Esophagus muscularis mucosa (tissue), 4 donors: ENCODE results near the gene ANKRD44. TPM values are rescaled to one million over a fixed set of nuclear protein-coding genes. Genes with fewer than 3 reads are reported as not detected.
"Not testable (repeated sequence)": the region's sequence is repeated elsewhere in the genome, so short reads cannot be mapped to it uniquely, and the experiment has no call there.

ENCODE experiments used
- DNase-seq: peaks from one replicate; pipeline ENCODE4 v3.0.0-alpha.2; 2017; ENCODE audit errors: extremely low spot score
- H3K27ac ChIP-seq, 4 donors: fragments of 200-600 bp; sonication (generic); replicated peaks in 1 of 4; 1 replicate in 3 of 4; 2 replicates in 1 of 4; pipeline ENCODE4 v1.5.1; 2016 to 2019; ENCODE audit warnings: mild to moderate bottlenecking in 1 of 4
- H3K27me3 ChIP-seq, 4 donors: fragments of 200-600 bp; sonication (generic); one replicate each; pipeline versions ENCODE4 v1.5.1 to v1.6.0; 2016 to 2019
- H3K36me3 ChIP-seq, 4 donors: fragments of 200-600 bp; sonication (generic); one replicate each; pipeline ENCODE4 v1.5.1; 2016 to 2019
- H3K4me1 ChIP-seq, 4 donors: fragments of 200-600 bp; sonication (generic); one replicate each; pipeline ENCODE4 v1.5.1; 2016 to 2019
- H3K4me3 ChIP-seq, 4 donors: fragments of 200-600 bp; sonication (generic); 1 replicate in 2 of 4; 2 replicates in 2 of 4; pipeline ENCODE4 v1.5.1; 2016 to 2019; ENCODE audit warnings: mild to moderate bottlenecking in 4 of 4, moderate library complexity in 1 of 4
- H3K9me3 ChIP-seq, 4 donors: fragments of 200-600 bp; sonication (generic); 1 replicate in 3 of 4; 2 replicates in 1 of 4; pipeline ENCODE4 v1.5.1; 2016 to 2019
- EP300 ChIP-seq: sonication (generic); formaldehyde crosslinking; IDR thresholded peaks from one replicate; pipeline ENCODE4 v1.6.1; 2017; ENCODE audit warnings: antibody characterized with exemption
- POLR2A ChIP-seq: fragments of 450-650 bp; IDR thresholded peaks from one replicate; pipeline ENCODE4 v1.6.1; 2017; ENCODE audit warnings: antibody characterized with exemption, moderate library complexity, mild to moderate bottlenecking, low read depth
- POLR2AphosphoS5 ChIP-seq, 2 donors: sonication (generic); formaldehyde crosslinking; IDR thresholded peaks; one replicate each; pipeline ENCODE4 v1.6.1; 2017; ENCODE audit warnings: antibody characterized with exemption in 2 of 2
- WGBS: methylation state at CpG from one replicate; pipeline ENCODE4 v1.1.5; 2018; 5-methylcytosine and 5-hydroxymethylcytosine counted together
- intact Hi-C: fragments of 100-400 bp; cut with DNase I; formaldehyde crosslinking; loops from one replicate; pipeline ENCODE4 v1.15.1; 2023
- total RNA-seq, 4 donors: library from RNA; depleted of rRNA; stranded (reverse); fragments of >200 nt; gene quantifications; one replicate each; pipeline versions ENCODE4 v1.1.0 to v1.2.1, GENCODE V29; 2016
- TF ChIP-seq, protein P1 (sequence below), 3 experiments: fragments of 200-600 bp in 2 of 3; fragments of 450-650 bp in 1 of 3; sonication (generic) in 2 of 3; IDR thresholded peaks; one replicate each; pipeline ENCODE4 v1.5.1; 2017 to 2019; ENCODE audit warnings: antibody characterized with exemption in 3 of 3, mild to moderate bottlenecking in 2 of 3, moderate library complexity in 1 of 3

ANKRD44 gene
- total RNA-seq, 4 donors from 2014 or later, result 41.4 to 76.6 (median 48.1) TPM

DNA sequence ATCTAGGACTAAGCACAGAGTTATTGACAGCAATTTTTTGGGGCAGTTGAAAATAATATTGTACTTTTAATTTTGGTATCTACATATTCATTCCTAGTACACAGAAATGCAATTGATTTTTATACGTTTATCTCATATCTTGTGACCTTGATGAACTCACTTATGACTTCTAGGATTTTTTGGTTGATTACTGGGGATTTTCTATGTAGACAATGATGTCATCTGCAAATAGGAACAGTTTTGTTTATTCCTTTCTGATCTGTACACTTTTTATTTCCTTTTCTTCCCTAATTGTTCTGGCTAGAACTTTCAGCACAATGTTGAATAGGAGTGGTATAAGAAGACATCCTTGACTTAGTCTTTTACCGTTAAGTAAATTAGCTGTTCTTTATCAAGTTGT, 240.6 kb downstream of the ANKRD44 start:
- no peak overlapping the region for H3K4me3 ChIP-seq
- TF ChIP-seq, protein P1, sequence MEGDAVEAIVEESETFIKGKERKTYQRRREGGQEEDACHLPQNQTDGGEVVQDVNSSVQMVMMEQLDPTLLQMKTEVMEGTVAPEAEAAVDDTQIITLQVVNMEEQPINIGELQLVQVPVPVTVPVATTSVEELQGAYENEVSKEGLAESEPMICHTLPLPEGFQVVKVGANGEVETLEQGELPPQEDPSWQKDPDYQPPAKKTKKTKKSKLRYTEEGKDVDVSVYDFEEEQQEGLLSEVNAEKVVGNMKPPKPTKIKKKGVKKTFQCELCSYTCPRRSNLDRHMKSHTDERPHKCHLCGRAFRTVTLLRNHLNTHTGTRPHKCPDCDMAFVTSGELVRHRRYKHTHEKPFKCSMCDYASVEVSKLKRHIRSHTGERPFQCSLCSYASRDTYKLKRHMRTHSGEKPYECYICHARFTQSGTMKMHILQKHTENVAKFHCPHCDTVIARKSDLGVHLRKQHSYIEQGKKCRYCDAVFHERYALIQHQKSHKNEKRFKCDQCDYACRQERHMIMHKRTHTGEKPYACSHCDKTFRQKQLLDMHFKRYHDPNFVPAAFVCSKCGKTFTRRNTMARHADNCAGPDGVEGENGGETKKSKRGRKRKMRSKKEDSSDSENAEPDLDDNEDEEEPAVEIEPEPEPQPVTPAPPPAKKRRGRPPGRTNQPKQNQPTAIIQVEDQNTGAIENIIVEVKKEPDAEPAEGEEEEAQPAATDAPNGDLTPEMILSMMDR (IDR thresholded peaks at IDR 0.05), result no peak
- TF ChIP-seq POLR2AphosphoS5 (IDR thresholded peaks at IDR 0.05) (no peak), EP300 (no peak), POLR2A (no peak)
- H3K27ac ChIP-seq, result no peak overlapping the region
- WGBS, result 87% methylated on average over 2 of the region's 2 CpGs
- DNase-seq, result no peak
- peaks cover 0 to 17% (median 13%) of the 10 kb centered on the region in 4 donors for H3K4me1 ChIP-seq
- H3K36me3 ChIP-seq, result peaks cover 0 to 6% (median 0%) of the 10 kb centered on the region in 4 donors
- no peaks in the 10 kb centered on the region for H3K9me3 ChIP-seq
- intact Hi-C loops, result no loop called here
- H3K27me3 ChIP-seq, result no peaks in the 10 kb centered on the region

DNA sequence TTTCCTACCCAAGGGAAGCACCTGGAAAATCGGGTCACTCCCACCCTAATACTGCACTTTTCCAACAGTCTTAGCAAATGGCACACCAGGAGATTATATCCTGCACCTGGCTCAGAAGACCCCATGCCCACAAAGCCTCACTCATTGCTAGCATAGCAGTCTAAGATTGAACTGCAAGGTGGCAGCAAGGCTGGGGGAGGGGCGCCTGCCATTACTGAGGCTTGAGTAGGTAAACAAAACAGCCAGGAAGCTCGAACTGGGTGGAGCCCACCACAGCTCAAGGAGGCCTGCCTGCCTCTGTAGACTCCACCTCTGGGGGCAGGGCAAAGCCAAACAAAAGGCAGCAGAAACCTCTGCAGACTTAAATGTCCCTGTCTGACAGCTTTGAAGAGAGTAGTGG, 248.0 kb downstream of the ANKRD44 start:
- H3K27ac ChIP-seq, intact Hi-C loops, H3K4me3 ChIP-seq, H3K4me1 ChIP-seq, DNase-seq, H3K9me3 ChIP-seq, H3K27me3 ChIP-seq: not testable (repeated sequence)
- WGBS, result 78% methylated on average over 3 of the region's 3 CpGs
- peaks cover 0 to 21% (median 5%) of the 10 kb centered on the region in 4 donors for H3K36me3 ChIP-seq

DNA sequence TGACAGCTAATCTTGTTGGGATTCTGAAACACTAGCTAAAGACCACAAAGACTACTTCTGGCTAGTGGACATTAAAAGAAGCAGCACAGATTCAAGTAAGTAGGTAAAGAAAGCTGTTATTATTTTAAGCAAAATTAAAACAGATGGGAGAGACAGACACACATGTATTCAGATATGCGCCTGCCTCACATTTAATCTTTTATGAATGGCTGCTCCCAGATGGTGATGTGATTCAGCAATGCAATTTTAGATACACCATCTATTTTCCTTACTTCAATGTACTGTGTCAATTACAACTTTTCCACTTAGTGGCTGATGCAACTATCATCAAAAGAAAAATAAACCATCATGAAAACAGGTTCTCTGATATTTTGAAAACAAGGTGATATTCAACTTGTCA, 251.1 kb downstream of the ANKRD44 start:
- TF ChIP-seq POLR2AphosphoS5 (IDR thresholded peaks at IDR 0.05), result no peak
- no peak for TF ChIP-seq EP300
- TF ChIP-seq, protein P1 (IDR thresholded peaks at IDR 0.05), result no peak
- no peak for TF ChIP-seq POLR2A
- peaks cover 0 to 29% (median 9%) of the 10 kb centered on the region in 4 donors for H3K36me3 ChIP-seq
- no peaks in the 10 kb centered on the region for H3K4me1 ChIP-seq
- no peaks in the 10 kb centered on the region for H3K27me3 ChIP-seq
- DNase-seq, result no peak
- H3K27ac ChIP-seq, result no peak overlapping the region
- peaks cover 0 to 14% (median 8%) of the 10 kb centered on the region in 4 donors for H3K9me3 ChIP-seq
- H3K4me3 ChIP-seq, result no peak overlapping the region
- intact Hi-C loops, result no loop called here
- WGBS, result 100% methylated on average over 1 of the region's 1 CpG

GRCh38 chr2:197058777-197059300, 251.7 kb downstream of the ANKRD44 start:
- Histone ChIP-seq H3K27me3 (no peaks in the 10 kb centered on the region), H3K4me3 (no peak overlapping the region), H3K4me1 (no peaks in the 10 kb centered on the region), H3K27ac (no peak overlapping the region), H3K36me3 (peaks cover 0 to 31% (median 9%) of the 10 kb centered on the region in 4 donors), H3K9me3 (peaks cover 0 to 14% (median 8%) of the 10 kb centered on the region in 4 donors)
- no peak for TF ChIP-seq POLR2AphosphoS5 (IDR thresholded peaks at IDR 0.05)
- TF ChIP-seq POLR2A, result no peak
- TF ChIP-seq, protein P1 (IDR thresholded peaks at IDR 0.05), result no peak
- TF ChIP-seq EP300, result no peak
- WGBS, result 95% methylated on average over 1 of the region's 1 CpG
- DNase-seq, result no peak
- intact Hi-C loops, result no loop called here

- Histone ChIP-seq H3K4me1 (no peaks in the 10 kb centered on the region), H3K27ac (no peak overlapping the region), H3K27me3 (no peaks in the 10 kb centered on the region), H3K36me3 (peaks cover 0 to 33% (median 9%) of the 10 kb centered on the region in 4 donors), H3K4me3 (no peak overlapping the region), H3K9me3 (peaks cover 0 to 14% (median 8%) of the 10 kb centered on the region in 4 donors)
- WGBS, result 93% methylated on average over 2 of the region's 2 CpGs
- TF ChIP-seq, protein P1 (IDR thresholded peaks at IDR 0.05), result no peak
- TF ChIP-seq EP300 (no peak), POLR2AphosphoS5 (IDR thresholded peaks at IDR 0.05) (no peak), POLR2A (no peak)
- DNase-seq, result no peak
- intact Hi-C loops, result no loop called here
Measured at GRCh38 chr2:197057959-197058358, 252.6 kb downstream of the ANKRD44 start.
